GM21447 (cell line): ENCODE data around the gene CST6.
"Not testable (repeated sequence)": the region's sequence is repeated elsewhere in the genome, so short reads cannot be mapped to it uniquely, and the experiment has no call there.

Source experiments
- ATAC-seq: cut with Tn5 transposase; IDR thresholded peaks from one replicate; pipeline ENCODE4 v1.9.1; 2021; ENCODE audit not compliant: unreplicated experiment

Gene CST6

GRCh38 chr11:65982824-65983588, 28.8 kb upstream of the CST6 start:
- no peak for ATAC-seq

- no peak for ATAC-seq
These were observed 28.2 kb upstream of the CST6 start for GRCh38 chr11:65983589-65983987.

- no peak for ATAC-seq
These were observed 24.5 kb upstream of the CST6 start for GRCh38 chr11:65987336-65987735.

- ATAC-seq = peak; percentile 94
These were observed 22.8 kb upstream of the CST6 start for GRCh38 chr11:65988791-65989592.

GRCh38 chr11:65992056-65992455, 19.8 kb upstream of the CST6 start:
- ATAC-seq = no peak

GRCh38 chr11:65997286-65997685, 14.5 kb upstream of the CST6 start:
- ATAC-seq = no peak

GRCh38 chr11:66001942-66002647, 9.7 kb upstream of the CST6 start, which contains the start of the genes BANF1 and EIF1AD:
BANF1 (plus strand) TSS chr11:66002503; CDS start chr11:66003251, 748 bp downstream.
EIF1AD (minus strand) TSS chr11:66002157; CDS start chr11:66000389, 1,768 bp downstream.
- ATAC-seq = peak; percentile 78

- ATAC-seq = peak; percentile 38
These were observed 9.1 kb upstream of the CST6 start for GRCh38 chr11:66002648-66003225.

- no peak for ATAC-seq
These were observed 8.5 kb upstream of the CST6 start for GRCh38 chr11:66003291-66003690.

GRCh38 chr11:66004186-66004585, 7.6 kb upstream of the CST6 start:
- no peak for ATAC-seq

GRCh38 chr11:66006134-66006890, 5.5 kb upstream of the CST6 start:
- ATAC-seq = no peak

- no peak for ATAC-seq
These were observed 5.0 kb upstream of the CST6 start for GRCh38 chr11:66006891-66007176.

GRCh38 chr11:66007201-66007634, 4.6 kb upstream of the CST6 start:
- ATAC-seq = no peak

- no peak for ATAC-seq
These were observed 3.7 kb upstream of the CST6 start for GRCh38 chr11:66008095-66008467.

- no peak for ATAC-seq
These were observed 3.2 kb upstream of the CST6 start for GRCh38 chr11:66008468-66009101.

GRCh38 chr11:66010036-66010435, 1.8 kb upstream of the CST6 start:
- ATAC-seq = not testable (repeated sequence)

- ATAC-seq = no peak
These were observed 496 bp upstream of the CST6 start for GRCh38 chr11:66011239-66011784.

GRCh38 chr11:66012371-66012945, 650 bp downstream of the CST6 start:
- no peak for ATAC-seq

GRCh38 chr11:66012946-66013761, 1.3 kb downstream of the CST6 start:
- ATAC-seq = no peak
